HG02798 (cell line): ENCODE measurements around the gene METAP1.
A peak's percentile ranks its signal among the peaks of the same experiment; 100 is the strongest.
"Not testable (repeated sequence)": the region's sequence is repeated elsewhere in the genome, so short reads cannot be mapped to it uniquely, and the experiment has no call there.

Experiments
- ATAC-seq: cut with Tn5 transposase; IDR thresholded peaks from one replicate; pipeline ENCODE4 v1.9.1; 2021; ENCODE audit warnings: mild to moderate bottlenecking; ENCODE audit not compliant: unreplicated experiment, poor library complexity

The METAP1 gene

DNA sequence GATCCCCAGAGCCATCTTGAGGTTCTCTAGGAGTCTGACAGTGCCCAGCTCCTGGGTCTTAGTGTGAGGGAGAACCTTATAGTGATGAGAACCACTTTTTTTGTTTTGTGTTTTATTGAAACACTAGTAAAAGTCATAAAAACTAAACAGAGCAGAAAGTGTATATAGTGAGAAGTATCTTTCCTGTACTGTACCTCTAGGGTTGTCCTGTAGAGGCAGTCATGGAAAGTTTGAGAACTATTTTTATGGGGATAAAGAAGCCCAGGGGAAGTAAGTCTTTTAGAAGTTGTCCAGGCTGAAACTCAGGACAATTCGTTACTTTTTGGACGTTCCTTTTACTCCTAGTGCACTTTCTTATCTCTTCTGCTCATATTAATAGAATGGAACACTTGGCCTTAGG, 52.2 kb downstream of the METAP1 start:
- ATAC-seq, result no peak

GRCh38 chr4:99052902-99053301, 57.4 kb downstream of the METAP1 start:
- no peak for ATAC-seq

DNA sequence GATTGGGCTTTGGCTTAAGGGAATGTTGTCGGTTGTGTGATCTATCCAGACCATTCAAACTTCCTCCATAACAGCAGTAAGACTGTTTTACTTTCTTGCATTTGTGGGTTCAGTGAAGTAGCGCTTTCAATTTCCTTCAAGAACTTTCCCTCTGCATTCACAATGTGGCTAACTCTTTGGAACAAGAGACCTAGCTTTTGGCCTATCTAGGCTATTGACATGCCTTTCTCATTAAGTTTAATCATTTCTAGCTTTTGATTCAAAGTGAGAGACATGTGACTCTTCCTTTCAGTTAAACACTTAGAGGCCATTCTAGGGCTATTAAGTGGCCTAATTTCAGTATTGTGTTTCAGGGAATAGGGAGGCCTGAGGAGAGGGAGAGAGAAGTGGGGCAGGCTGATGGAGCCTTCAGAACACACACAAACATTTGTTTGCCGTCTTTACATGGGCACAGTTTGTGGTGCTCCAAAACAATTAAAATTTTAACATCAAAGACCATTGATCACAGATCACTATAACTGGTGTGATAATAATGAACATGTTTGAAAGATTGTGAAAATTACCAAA, 59.0 kb downstream of the METAP1 start:
- peak; percentile 43 for ATAC-seq

- ATAC-seq, result no peak
Measured at GRCh38 chr4:99058228-99058627, 62.7 kb downstream of the METAP1 start.

DNA sequence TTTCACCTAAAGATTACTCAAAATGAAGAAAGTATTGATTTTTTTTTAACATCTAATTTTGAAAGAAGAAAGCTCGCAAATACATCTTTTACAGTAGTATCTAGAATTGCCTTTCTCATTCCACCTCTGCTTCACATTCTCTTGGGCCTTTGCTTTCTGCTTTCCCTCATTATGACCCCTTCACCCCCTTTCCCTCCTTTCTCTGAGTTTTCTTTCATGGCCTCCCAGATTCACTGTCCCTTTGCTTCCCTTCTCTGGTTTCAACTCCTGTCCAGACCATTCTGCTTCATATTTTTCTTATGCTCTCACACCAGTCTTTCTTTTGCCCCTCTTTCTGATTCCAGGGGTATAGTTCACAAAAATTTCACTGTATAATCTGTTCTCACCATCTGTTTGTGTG, 64.0 kb downstream of the METAP1 start:
- no peak for ATAC-seq

- no peak for ATAC-seq
Measured at GRCh38 chr4:99061048-99061700, 65.7 kb downstream of the METAP1 start.

DNA sequence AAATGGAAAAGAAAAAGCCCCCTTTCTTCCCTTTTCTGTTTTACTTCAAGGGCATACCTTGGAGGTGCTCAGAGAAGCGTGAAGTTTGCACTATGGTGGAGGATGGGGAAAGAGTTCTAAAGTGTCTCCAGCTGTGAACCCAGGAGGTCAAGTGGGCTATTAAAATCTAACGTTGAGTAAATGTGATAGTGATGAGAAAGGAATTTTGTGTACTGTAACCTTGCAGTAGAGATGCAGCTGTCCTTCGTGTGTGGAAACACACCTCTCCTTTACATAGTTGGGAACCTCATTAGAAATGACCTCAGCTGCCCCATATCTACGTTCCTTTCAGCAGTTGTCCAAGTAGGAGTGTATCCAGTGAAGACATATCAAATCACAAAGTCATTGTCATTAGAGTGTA, 66.6 kb downstream of the METAP1 start:
- no peak for ATAC-seq

GRCh38 chr4:99065521-99065920, 70.0 kb downstream of the METAP1 start:
- not testable (repeated sequence) for ATAC-seq

DNA sequence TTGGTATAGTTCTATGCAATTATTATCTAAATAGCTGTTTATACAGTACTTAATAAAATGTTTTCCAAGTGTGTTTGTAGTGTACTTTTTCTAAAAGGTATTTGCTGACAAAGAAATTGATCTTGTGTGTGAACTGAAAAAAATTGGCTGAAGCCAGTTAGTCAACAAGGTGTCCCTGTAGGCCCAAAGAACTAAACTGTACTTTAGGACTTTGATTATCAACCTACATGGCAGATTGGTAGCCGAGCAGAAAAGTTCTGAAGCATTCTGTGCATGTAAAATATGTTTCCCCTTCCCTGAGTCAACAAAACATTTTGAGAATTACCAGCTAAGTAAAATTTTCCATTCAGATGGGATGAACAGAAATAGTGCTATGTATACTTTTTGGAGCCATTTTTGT, 72.1 kb downstream of the METAP1 start:
- no peak for ATAC-seq

DNA sequence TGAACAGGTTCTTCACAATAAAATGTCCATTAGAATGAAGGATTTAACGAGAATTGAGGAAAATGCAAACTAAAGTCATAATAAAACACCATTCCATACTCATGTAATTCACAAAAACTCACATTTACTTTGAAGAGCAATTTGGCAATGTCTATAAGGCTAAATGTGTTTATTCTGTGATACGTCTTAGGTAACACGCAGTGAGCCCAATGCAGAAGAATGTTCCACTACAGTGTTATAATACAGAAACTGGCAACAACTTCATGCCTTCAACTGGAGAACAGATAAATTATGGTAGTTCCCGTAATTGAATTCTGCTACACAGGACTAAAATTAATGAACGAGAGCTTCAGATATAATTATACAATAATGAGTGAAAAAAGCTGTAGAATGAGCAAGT, 75.6 kb downstream of the METAP1 start:
- no peak for ATAC-seq

DNA sequence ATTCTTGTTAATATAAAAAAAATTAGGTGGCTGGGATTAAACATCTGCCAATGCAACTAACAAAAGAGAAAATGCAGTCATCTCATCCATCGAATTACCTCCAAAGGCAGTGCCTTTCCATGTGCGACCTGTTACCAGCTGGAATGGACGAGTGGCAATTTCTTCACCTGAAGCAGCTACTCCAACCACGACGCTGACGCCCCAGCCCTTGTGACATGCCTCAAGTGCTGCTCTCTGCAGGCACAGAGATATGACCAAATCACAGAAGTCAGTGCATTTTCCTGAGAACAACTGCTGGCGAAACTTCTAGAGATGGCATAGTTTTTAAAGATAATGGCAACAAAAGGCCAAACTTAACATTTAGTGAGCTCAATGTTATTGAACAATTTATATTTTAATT, 79.3 kb downstream of the METAP1 start:
- no peak for ATAC-seq

DNA sequence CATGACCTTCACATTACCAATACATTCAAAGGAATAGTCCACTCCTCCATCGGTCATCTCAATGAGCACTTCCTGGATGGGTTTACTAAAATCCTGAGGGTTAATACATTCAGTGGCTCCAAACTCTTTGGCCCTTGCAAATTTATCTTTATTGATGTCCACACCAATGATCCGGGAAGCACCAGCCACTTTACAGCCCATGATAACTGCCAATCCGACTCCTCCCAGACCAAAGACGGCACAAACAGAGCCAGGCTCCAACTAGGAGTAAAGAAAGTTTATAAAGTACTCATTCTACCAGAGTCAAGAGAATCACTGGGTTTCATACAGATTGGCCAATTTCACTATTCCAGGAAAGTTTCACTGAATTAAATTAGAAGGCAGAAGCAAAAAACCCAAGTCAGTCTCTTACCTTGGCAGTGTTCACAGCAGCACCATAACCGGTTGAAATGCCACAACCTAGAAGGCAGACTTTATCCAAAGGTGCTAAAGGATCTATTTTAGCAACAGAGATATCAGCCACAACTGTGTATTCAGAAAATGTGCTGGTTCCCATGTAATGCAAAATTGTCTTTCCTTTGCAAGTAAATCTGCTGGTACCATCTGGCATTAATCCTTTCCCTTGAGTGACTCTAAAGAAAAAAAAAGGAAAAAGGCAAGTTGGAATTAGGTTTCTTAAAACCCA, 80.9 kb downstream of the METAP1 start:
- ATAC-seq, result no peak

- no peak for ATAC-seq
Measured at GRCh38 chr4:99077177-99077576, 81.7 kb downstream of the METAP1 start.

DNA sequence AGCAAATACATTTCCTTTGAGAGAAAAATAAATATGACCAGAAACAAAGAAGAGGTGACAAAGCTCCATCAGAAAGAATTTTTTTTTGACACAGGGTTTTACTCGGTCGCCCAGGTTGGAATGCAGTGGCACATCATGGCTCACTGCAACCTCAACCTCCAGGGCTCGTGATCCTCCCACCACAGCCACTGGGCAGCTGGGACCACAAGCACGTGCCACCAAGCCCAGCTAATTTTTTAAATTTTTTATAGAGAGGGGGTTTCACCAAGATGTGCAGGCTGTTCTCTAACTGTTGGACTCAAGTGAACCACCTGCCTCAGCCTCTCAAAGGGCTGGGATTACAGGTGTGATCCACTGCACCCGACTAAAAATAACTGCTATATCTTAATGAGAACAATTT, 82.8 kb downstream of the METAP1 start:
- no peak for ATAC-seq

DNA sequence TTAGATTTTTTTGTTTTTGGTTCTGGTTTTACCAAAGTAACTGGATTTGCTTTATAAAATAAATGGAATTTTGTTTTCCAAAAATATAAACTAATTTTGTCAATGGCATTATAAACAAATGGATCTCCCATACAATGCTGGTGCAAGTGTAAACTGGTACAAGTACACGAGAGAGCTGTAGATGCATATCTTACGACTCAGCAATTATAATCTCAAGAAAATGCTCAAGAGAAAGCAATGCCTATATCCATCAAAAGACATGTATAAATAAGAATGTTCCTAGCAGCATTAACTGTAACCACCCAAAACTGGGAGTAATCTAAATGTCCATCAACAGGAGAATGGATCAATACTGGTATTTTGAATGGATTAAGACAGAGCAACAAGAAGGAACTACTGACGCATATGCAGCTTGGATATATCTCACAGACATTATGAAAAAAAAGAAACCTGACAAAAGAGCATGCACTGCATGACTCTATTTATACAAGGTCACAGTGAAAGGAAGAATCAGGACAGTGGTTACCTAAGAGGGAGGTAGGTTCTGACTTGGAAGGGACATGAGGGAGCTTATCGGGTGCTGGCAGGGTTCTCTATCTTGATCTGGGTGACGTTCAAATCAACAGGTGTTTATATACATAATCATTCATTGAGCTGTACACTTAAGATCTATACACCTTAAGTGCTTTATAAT, 83.6 kb downstream of the METAP1 start:
- ATAC-seq, result no peak

DNA sequence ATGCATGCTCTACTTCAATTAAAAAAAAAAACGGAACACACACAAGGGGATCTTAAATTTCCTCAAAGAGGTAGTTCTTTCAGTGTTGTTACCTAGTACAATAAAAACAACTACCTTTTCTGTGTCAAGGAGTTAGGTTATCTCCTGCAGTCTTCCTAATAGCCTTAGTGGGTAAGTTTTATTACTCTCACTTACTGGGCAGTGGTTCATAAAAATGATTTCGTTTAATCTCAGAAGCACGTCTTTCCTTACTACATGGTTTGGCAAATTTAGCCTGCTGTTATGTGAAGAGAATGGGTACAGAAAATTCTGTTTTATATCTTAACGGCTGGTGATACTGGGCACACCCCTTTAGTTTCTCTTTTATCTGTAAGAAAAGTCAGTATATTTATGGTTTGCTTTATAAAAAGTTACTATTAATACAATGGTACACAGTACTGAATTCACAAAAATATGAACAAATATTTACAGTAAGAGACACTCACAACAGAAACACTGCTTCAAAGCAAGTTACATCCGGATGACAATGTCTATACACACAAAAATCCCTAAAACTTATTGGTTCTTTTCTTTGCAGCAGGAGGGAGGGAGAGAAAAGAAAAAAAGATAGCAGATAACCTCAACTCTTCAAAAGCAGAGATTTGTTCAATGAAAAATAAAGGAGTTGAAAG, 84.2 kb downstream of the METAP1 start:
- no peak for ATAC-seq

- not testable (repeated sequence) for ATAC-seq
Measured at GRCh38 chr4:99080869-99081268, 85.3 kb downstream of the METAP1 start.

DNA sequence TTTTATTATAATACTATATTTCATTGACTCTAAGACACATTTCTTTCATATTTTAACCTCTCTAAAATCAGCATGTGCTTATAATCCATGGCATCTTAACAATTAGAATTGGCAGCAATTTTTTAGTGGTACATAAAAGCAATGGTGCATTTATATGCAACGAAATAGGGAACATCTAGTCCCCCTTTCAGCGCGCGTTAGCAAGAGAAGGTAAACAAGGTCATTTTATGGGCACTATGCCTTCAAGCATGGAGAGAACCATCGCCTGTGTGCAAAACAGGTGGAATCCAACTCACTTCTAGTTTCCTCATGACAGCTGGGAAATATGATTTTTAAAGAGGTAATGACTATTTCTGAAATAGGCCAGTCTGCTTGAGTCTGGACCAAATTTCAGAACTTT, 86.7 kb downstream of the METAP1 start:
- no peak for ATAC-seq

GRCh38 chr4:99084595-99084994, 89.1 kb downstream of the METAP1 start:
- no peak for ATAC-seq

- ATAC-seq, result peak; percentile 20
Measured at GRCh38 chr4:99088023-99088449, 92.5 kb downstream of the METAP1 start.
